Embryonic facial prominence (tissue), 1 donor: Measurements from ENCODE around the gene WFDC11.

Experiments used
- DNase-seq: peaks from one replicate; pipeline ENCODE4 v3.0.0-alpha.2; 2016; ENCODE audit errors: extremely low spot score

WFDC11 gene

DNA sequence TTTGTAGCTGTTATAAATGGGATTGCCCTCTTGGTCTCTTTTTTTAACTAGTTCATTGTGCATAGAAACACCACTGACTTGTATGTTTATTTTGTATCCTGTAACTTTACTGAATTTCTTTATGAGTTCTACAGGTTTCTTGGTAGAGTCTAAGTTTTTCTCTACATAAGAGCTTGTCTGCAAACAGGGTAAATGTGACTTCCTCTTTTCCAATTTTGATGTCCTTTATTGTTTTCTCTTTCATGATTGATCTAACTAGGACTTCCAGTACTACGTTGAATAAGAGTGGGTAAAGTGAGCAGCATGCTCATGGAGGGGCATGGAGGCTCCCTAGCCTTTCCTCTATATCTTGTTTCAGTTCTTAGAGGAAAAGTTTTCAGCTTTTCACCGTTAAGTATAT lies 43.5 kb downstream of the WFDC11 start:
- DNase-seq = no peak

DNA sequence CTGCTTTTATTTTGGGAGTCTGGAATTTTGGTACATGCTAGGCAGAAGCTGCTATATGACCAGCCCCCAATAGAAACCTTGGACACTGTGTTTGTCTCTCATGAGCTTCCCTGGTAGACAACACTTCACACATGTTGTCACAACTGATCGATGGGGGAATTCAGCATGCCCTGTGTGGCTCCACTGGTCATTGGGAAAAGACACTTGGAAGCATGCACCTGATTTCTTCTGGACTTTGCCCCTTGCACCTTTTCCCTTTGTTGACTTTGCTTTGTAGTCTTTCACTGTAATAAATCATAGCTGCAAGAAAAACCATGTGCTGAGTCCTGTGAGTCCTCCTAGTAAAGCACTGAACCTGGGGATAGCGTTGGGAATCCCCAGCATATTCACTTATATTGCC lies 48.4 kb downstream of the WFDC11 start:
- DNase-seq = no peak

DNA sequence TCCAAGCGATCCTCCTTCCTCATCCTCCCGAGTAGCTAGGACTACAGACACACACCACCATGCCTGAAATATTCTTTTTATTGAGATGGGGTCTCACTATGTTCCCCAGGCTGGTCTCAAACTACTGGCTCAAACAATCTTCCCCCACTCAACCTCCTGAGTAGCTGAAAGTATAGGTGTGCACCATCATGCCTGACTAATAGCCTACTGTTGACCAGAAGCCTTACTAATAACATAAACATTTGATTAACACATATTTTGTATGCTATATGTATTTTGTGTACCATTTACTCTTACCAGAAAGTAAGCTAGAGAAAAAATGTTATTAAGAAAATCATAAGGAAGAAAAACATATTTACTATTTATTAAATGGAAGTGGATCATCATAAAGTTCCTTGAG lies 52.4 kb downstream of the WFDC11 start:
- DNase-seq = no peak

DNA sequence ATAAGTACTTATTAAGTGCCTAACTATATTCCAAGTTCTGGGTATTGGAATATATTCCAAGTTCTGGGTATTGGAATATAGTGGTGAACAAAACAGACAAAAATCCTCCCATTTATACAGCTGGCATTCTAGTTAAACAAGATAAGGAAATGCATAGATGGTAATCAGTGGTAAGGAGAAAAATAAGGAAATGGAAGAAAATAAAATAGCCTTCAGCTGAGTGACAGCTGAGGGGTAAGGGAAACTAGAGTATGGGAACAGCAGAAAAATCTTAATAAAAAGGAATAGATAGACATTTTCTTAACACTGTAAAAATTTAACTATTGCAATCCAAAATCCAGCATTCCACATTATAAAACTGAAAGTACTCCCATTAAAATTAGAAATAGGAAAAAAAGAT lies 57.7 kb downstream of the WFDC11 start:
- DNase-seq = no peak

DNA sequence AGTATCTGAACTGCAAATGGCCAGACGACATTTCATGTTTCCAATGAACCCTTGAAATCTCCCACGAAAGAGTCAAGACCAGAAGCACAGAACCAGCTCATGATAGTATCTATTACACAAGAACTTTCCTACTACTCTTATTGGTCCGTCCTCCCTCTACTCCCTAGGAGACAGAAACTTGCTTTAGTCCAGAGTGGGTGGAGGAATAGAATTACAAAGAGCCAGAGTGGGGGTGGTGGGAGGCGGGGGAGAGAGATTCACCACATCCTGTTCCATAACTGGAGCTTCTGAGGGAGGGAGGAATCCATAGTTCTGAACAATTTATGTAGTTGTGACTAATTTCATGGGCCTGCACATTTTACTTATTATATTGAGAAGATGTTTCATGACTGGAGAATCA lies 59.0 kb downstream of the WFDC11 start:
- no peak for DNase-seq

DNA sequence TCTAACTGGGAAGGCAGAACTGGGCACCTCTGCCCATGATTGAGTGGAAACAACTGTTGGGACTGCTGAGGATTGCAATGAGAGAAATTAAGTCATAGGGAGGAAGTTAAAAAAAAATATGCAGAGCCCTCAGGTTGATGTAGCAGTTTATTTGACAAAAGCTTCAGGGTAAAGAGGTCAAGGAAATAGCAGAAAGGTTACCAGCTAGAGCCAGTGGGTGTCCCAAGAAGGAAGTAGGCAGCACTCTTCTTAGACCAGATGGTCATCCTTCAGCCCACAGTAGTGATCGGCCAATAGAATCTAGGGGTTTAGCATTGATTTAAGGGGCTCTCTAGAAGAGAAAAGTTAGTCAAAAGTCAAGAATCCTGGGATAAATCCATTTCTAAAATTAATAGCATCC lies 62.2 kb downstream of the WFDC11 start:
- DNase-seq = no peak
